Skeletal muscle satellite cell (primary cell): ENCODE data around the gene STEAP4.
A peak's percentile ranks its signal among the peaks of the same experiment; 100 is the strongest.

Experiments
- H3K27me3 ChIP-seq: 2 replicates; pipeline ENCODE4 v1.7.0; 2013; ENCODE audit warnings: low read length; ENCODE audit not compliant: control insufficient read depth, insufficient read depth
- H3K36me3 ChIP-seq: 2 replicates; pipeline ENCODE4 v1.7.0; 2013; ENCODE audit warnings: mild to moderate bottlenecking, control low read depth, low read length; ENCODE audit not compliant: insufficient read depth
- H3K4me1 ChIP-seq: 2 replicates; pipeline ENCODE4 v1.7.0; 2013; ENCODE audit warnings: low read length; ENCODE audit not compliant: control insufficient read depth, insufficient read depth
- H3K4me2 ChIP-seq: 2 replicates; pipeline ENCODE4 v1.7.0; 2013; ENCODE audit warnings: mild to moderate bottlenecking, low read length
- H3K4me3 ChIP-seq: 2 replicates; pipeline ENCODE4 v1.7.0; 2013; ENCODE audit warnings: low read length
- H3K9ac ChIP-seq: 2 replicates; pipeline ENCODE4 v1.7.0; 2013; ENCODE audit warnings: mild to moderate bottlenecking, low read depth, low read length, moderate library complexity
- H3K9me3 ChIP-seq: replicated peaks from 2 replicates; pipeline ENCODE4 v1.7.0; 2013; ENCODE audit warnings: mild to moderate bottlenecking, control low read depth, low read length

Gene STEAP4

GRCh38 chr7:88233828-88234227, 72.9 kb downstream of the STEAP4 start:
- Histone ChIP-seq H3K9ac (no peak overlapping the region), H3K4me1 (no peaks in the 10 kb centered on the region), H3K27me3 (no peaks in the 10 kb centered on the region), H3K4me2 (no peak overlapping the region), H3K36me3 (no peaks in the 10 kb centered on the region), H3K9me3 (no peaks in the 10 kb centered on the region), H3K4me3 (no peak overlapping the region)

- peaks cover 16% of the 10 kb centered on the region for H3K4me1 ChIP-seq
- H3K9me3 ChIP-seq, result no peaks in the 10 kb centered on the region
- H3K4me2 ChIP-seq, result no peak overlapping the region
- no peak overlapping the region for H3K4me3 ChIP-seq
- no peak overlapping the region for H3K9ac ChIP-seq
- no peaks in the 10 kb centered on the region for H3K36me3 ChIP-seq
- no peaks in the 10 kb centered on the region for H3K27me3 ChIP-seq
Observed at GRCh38 chr7:88230646-88231045, 76.0 kb downstream of the STEAP4 start.

GRCh38 chr7:88229302-88229995, 77.2 kb downstream of the STEAP4 start:
- no peaks in the 10 kb centered on the region for H3K36me3 ChIP-seq
- H3K27me3 ChIP-seq, result no peaks in the 10 kb centered on the region
- no peaks in the 10 kb centered on the region for H3K9me3 ChIP-seq
- H3K4me2 ChIP-seq, result no peak overlapping the region
- H3K4me3 ChIP-seq, result no peak overlapping the region
- no peak overlapping the region for H3K9ac ChIP-seq
- peaks cover 24% of the 10 kb centered on the region for H3K4me1 ChIP-seq

- H3K9me3 ChIP-seq, result no peaks in the 10 kb centered on the region
- no peaks in the 10 kb centered on the region for H3K36me3 ChIP-seq
- peak overlapping the region; percentile 39 for H3K4me2 ChIP-seq
- H3K4me1 ChIP-seq, result peaks cover 28% of the 10 kb centered on the region
- no peak overlapping the region for H3K4me3 ChIP-seq
- H3K27me3 ChIP-seq, result no peaks in the 10 kb centered on the region
- no peak overlapping the region for H3K9ac ChIP-seq
Observed at GRCh38 chr7:88226886-88227516, 79.7 kb downstream of the STEAP4 start.

- Histone ChIP-seq H3K27me3 (no peaks in the 10 kb centered on the region), H3K4me3 (no peak overlapping the region), H3K9me3 (no peaks in the 10 kb centered on the region), H3K9ac (no peak overlapping the region), H3K4me2 (no peak overlapping the region), H3K36me3 (no peaks in the 10 kb centered on the region), H3K4me1 (peaks cover 29% of the 10 kb centered on the region)
Observed at GRCh38 chr7:88226201-88226600, 80.5 kb downstream of the STEAP4 start.

- Histone ChIP-seq H3K9ac (no peak overlapping the region), H3K9me3 (no peaks in the 10 kb centered on the region), H3K4me2 (peak overlapping the region; percentile 36), H3K4me3 (no peak overlapping the region), H3K4me1 (peaks cover 35% of the 10 kb centered on the region), H3K27me3 (no peaks in the 10 kb centered on the region), H3K36me3 (no peaks in the 10 kb centered on the region)
Observed at GRCh38 chr7:88224601-88225275, 82.0 kb downstream of the STEAP4 start.

- H3K9ac ChIP-seq, result no peak overlapping the region
- H3K4me1 ChIP-seq, result peaks cover 36% of the 10 kb centered on the region
- no peak overlapping the region for H3K4me2 ChIP-seq
- H3K9me3 ChIP-seq, result no peaks in the 10 kb centered on the region
- H3K4me3 ChIP-seq, result no peak overlapping the region
- no peaks in the 10 kb centered on the region for H3K27me3 ChIP-seq
- no peaks in the 10 kb centered on the region for H3K36me3 ChIP-seq
Observed at GRCh38 chr7:88223265-88223664, 83.4 kb downstream of the STEAP4 start.
